Thoracic aorta (tissue), 2 donors: ENCODE measurements around the gene CLDN2. TPM values are rescaled to one million over a fixed set of nuclear protein-coding genes. Genes with fewer than 3 reads are reported as not detected.
"Not testable (repeated sequence)": the region's sequence is repeated elsewhere in the genome, so short reads cannot be mapped to it uniquely, and the experiment has no call there.

ENCODE experiments used
- ATAC-seq: fragments of 150-250 bp; one replicate; pipeline ENCODE4 v1.8.0; 2017; ENCODE audit warnings: low read depth; ENCODE audit not compliant: insufficient number of reproducible peaks, low FRiP score
- DNase-seq: peaks from one replicate; pipeline ENCODE4 v3.0.0-alpha.2; 2020; ENCODE audit warnings: low spot score
- H3K27ac ChIP-seq, 2 donors: fragments of 200-600 bp; sonication (generic); 1 replicate in 1 of 2; 2 replicates in 1 of 2; pipeline ENCODE4 v1.5.1; 2016; ENCODE audit warnings: mild to moderate bottlenecking in 2 of 2, moderate library complexity in 2 of 2
- H3K27me3 ChIP-seq: fragments of 200-600 bp; sonication (generic); replicated peaks from 2 replicates; pipeline ENCODE4 v1.6.0; 2016; ENCODE audit warnings: mild to moderate bottlenecking; ENCODE audit not compliant: insufficient read depth
- H3K36me3 ChIP-seq: fragments of 200-600 bp; sonication (generic); one replicate; pipeline ENCODE4 v1.5.1; 2016
- H3K4me1 ChIP-seq, 2 donors: fragments of 200-600 bp; sonication (generic); 1 replicate in 1 of 2; 2 replicates in 1 of 2; pipeline versions ENCODE4 v1.5.1 to v1.6.0; 2016; ENCODE audit warnings: low read depth in 2 of 2, mild to moderate bottlenecking in 1 of 2; ENCODE audit not compliant: control insufficient read depth in 1 of 2
- H3K4me3 ChIP-seq: fragments of 200-600 bp; sonication (generic); 2 replicates; pipeline ENCODE4 v1.5.1; 2016; ENCODE audit warnings: mild to moderate bottlenecking
- H3K9me3 ChIP-seq: fragments of 200-600 bp; sonication (generic); 2 replicates; pipeline ENCODE4 v1.5.1; 2016
- total RNA-seq, 2 donors: library from RNA; depleted of rRNA; stranded (reverse); fragments of >200 nt; gene quantifications; one replicate each; pipeline versions ENCODE4 v1.1.0 to v1.2.3, GENCODE V29; 2016
- TF ChIP-seq, protein P1 (sequence below): fragments of 200-600 bp; sonication (generic); IDR thresholded peaks from one replicate; pipeline ENCODE4 v1.5.1; 2019; ENCODE audit warnings: antibody characterized with exemption

The CLDN2 gene
- total RNA-seq, 2 donors from 2014 or later, result not detected

DNA sequence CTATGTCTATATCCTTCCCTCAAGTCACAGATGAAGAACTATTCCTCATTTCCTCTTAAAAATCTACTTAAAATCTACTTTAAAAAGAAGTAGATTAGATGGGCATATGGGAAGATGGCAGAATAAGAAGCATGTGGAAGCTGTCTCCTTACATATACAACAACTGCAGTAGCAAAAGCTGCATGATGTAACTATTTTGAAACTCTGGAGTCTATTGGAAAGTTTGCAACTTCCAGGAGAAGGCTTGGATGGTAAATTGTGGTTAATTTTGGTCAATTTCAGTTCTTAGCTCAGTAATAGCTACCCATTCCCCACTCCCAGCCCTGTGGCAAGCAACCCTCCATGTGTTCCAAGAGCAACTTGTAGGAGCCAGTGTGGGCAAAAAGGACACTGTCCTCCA is 42.9 kb downstream of the CLDN2 start:
- no peak overlapping the region for H3K27ac ChIP-seq
- no peaks in the 10 kb centered on the region for H3K27me3 ChIP-seq
- ATAC-seq (no peak), DNase-seq (no peak)
- H3K4me1 ChIP-seq, result no peaks in the 10 kb centered on the region
- no peak overlapping the region for H3K4me3 ChIP-seq
- TF ChIP-seq, protein P1, sequence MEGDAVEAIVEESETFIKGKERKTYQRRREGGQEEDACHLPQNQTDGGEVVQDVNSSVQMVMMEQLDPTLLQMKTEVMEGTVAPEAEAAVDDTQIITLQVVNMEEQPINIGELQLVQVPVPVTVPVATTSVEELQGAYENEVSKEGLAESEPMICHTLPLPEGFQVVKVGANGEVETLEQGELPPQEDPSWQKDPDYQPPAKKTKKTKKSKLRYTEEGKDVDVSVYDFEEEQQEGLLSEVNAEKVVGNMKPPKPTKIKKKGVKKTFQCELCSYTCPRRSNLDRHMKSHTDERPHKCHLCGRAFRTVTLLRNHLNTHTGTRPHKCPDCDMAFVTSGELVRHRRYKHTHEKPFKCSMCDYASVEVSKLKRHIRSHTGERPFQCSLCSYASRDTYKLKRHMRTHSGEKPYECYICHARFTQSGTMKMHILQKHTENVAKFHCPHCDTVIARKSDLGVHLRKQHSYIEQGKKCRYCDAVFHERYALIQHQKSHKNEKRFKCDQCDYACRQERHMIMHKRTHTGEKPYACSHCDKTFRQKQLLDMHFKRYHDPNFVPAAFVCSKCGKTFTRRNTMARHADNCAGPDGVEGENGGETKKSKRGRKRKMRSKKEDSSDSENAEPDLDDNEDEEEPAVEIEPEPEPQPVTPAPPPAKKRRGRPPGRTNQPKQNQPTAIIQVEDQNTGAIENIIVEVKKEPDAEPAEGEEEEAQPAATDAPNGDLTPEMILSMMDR, result no peak
- peaks cover 6% of the 10 kb centered on the region for H3K36me3 ChIP-seq
- no peaks in the 10 kb centered on the region for H3K9me3 ChIP-seq

DNA sequence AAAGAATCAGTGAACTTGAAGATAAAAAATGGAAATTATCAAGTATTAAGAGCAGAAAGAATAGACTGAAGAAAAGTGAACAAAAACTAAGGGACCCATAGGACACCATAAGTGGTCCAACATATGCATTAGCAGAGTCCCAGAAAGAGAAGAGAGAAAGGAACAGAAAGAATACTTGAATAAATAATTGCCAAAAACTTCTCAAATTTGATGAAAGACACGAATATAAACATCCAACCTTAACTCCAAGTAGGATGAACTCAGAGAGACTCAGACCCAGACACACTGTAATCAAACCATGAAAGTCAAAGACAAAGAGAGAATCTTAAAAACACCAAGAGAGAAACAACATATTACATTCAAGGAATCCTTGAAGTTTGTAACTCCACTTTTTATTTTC is 44.1 kb downstream of the CLDN2 start:
- no peak for DNase-seq
- Histone ChIP-seq H3K36me3 (peaks cover 6% of the 10 kb centered on the region), H3K27ac (no peak overlapping the region), H3K4me1 (no peaks in the 10 kb centered on the region), H3K27me3 (no peaks in the 10 kb centered on the region), H3K4me3 (no peak overlapping the region), H3K9me3 (no peaks in the 10 kb centered on the region)
- no peak for ATAC-seq
- TF ChIP-seq, protein P1, result no peak

DNA sequence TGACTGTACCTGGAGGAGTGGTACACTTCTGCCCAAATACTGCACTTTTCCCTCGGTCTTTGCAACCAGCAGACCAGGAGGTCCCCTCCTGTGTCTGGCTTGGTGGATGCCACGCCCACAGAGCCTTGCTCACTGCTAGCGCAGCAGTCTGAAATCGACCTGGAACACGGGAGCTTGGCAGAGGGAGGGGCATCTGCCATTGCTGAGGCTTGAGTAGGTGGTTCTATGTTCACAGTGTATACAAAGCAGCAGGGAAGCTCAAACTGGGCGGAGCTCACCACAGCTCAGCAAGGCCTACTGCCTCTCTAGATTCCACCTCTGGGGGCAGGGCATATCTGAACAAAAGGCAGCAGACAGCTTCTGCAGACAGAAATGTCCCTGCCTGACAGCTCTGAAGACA is 46.3 kb downstream of the CLDN2 start:
- not testable (repeated sequence) for H3K27ac ChIP-seq, H3K9me3 ChIP-seq, H3K4me3 ChIP-seq, H3K36me3 ChIP-seq, ATAC-seq, H3K27me3 ChIP-seq, DNase-seq, H3K4me1 ChIP-seq

DNA sequence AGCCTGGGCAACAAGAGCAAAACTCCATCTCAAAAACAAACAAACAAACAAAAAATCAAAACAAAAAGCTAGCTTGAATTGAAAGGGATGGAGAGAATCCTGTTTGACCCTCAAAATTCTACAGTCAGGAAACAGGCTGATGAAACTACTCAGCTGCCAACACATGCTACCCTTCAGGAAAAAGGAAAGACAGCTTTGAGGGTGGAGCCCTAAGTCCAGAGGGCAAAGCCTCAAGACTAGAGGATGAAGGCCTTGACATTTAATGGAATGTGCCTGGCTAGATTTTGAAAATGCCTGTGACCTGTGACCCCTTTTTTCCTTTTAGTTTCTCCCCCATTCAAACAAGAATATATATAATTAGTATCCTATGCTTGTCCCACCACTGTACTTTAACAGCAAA is 52.7 kb downstream of the CLDN2 start:
- TF ChIP-seq, protein P1, result no peak
- DNase-seq, result no peak
- H3K27ac ChIP-seq, result no peak overlapping the region

DNA sequence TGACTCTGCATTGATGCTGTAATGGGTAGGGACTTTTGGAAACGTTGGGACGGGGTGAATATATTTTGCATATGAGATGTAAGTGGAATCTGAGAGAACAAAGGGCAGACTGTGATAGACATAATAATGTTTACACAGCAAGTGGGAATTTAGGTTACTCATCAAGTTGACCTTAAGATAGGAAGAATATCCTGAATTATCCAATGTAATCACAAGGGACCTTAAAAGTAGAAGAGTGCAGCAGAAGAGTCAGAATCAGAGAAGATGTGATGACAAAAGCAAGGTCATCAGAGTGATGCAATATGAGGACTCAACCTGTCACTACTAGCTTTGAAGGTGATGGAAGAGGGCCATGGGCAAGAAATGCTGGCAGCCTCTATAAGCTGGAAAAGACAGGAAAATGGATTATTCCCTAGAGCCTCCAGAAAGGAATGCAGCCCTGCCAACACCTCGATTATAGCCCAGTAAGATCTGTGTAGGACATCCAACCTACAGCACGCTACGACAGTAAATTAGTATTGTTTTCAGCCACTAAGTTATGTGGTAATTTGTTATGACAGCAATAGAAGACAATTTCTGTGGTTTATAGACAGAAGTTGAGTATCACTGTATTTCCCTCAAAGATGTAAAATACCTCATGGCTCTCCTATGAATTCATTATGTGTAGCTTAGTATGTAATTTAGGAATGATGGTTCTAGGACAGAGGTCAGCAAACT is 53.4 kb downstream of the CLDN2 start:
- Histone ChIP-seq H3K36me3 (no peaks in the 10 kb centered on the region), H3K9me3 (no peaks in the 10 kb centered on the region), H3K27ac (no peak overlapping the region), H3K4me3 (no peak overlapping the region), H3K27me3 (no peaks in the 10 kb centered on the region), H3K4me1 (no peaks in the 10 kb centered on the region)
- ATAC-seq, result no peak
- DNase-seq, result no peak
- TF ChIP-seq, protein P1, result no peak

More for the DNA sequence above, 52.7 kb downstream of the CLDN2 start:
- Histone ChIP-seq H3K9me3 (no peaks in the 10 kb centered on the region), H3K36me3 (no peaks in the 10 kb centered on the region), H3K27me3 (no peaks in the 10 kb centered on the region), H3K4me1 (no peaks in the 10 kb centered on the region), H3K4me3 (no peak overlapping the region)
- ATAC-seq, result no peak

DNA sequence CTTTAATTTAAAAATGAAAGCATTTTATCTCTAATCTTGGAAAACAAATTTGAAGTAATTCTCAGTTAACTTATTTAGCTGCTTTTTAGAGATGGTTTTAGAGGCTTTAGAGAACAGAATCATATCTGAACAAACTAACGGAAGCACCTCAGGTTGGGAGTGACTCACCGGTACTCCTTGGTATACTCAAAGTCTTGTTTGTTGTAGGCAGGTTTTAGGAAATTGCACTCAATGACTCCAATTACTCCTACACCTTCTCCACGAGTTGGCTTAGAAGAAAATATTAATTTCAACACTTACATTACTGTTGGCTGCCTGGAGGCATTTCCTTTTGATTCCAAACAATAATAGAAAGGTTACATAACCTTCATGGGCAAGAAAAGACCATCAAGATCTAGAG is 56.2 kb downstream of the CLDN2 start:
- no peak overlapping the region for H3K4me3 ChIP-seq
- H3K9me3 ChIP-seq, result no peaks in the 10 kb centered on the region
- H3K27me3 ChIP-seq, result no peaks in the 10 kb centered on the region
- no peaks in the 10 kb centered on the region for H3K4me1 ChIP-seq
- TF ChIP-seq, protein P1, result no peak
- no peak for ATAC-seq
- no peak overlapping the region for H3K27ac ChIP-seq
- DNase-seq, result no peak
- no peaks in the 10 kb centered on the region for H3K36me3 ChIP-seq
